ENCODE results near the gene FARS2. TPM values are rescaled to one million over a fixed set of nuclear protein-coding genes. Genes with fewer than 3 reads are reported as not detected.

Gene FARS2
- total RNA-seq, 1 donor from 2014 or later, result 21.9 TPM

DNA sequence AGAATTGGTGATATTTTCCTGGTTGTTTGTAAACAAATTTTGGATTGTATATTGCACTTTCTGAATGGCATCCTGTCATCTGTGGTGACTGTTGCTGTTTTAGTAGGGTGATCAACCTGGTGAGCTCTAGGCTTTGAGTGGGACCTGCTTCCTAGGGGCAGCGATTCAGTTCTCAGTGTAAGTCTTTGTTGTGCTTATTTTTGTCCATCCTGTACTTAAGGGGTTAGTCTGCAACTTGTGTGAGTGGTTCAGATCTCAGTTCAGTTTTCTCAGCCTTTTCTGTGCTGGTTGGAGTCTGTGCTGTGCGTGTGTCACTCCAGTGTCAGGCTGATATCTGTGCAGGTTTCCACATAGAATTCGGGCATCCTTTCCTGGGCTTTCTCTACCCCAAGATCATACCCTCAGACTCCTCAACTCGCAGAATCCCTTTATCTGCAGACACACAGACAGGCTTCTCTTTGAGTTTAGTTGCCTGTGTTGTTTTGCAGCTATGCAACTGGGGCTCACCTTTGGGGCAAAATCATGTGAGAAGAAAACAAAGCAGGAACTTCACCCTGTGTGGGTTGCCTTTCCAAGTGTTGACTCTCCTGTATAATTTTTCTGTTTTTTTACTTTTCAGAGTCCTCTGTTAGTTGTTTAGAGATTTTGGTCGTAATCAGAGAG is 177.7 kb downstream of the FARS2 start:
- no peak for DNase-seq (ENCODE audit: extremely low spot score, unreplicated experiment)
- TF ChIP-seq, protein P1, sequence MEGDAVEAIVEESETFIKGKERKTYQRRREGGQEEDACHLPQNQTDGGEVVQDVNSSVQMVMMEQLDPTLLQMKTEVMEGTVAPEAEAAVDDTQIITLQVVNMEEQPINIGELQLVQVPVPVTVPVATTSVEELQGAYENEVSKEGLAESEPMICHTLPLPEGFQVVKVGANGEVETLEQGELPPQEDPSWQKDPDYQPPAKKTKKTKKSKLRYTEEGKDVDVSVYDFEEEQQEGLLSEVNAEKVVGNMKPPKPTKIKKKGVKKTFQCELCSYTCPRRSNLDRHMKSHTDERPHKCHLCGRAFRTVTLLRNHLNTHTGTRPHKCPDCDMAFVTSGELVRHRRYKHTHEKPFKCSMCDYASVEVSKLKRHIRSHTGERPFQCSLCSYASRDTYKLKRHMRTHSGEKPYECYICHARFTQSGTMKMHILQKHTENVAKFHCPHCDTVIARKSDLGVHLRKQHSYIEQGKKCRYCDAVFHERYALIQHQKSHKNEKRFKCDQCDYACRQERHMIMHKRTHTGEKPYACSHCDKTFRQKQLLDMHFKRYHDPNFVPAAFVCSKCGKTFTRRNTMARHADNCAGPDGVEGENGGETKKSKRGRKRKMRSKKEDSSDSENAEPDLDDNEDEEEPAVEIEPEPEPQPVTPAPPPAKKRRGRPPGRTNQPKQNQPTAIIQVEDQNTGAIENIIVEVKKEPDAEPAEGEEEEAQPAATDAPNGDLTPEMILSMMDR (conservative IDR thresholded peaks at IDR 0.05), result no peak
- Mint-ChIP-seq H3K36me3 (peaks cover 10% of the 10 kb centered on the region), H3K4me3 (no peak overlapping the region), H3K4me1 (ENCODE audit: unreplicated experiment) (peaks cover 4% of the 10 kb centered on the region), H3K27ac (no peak overlapping the region), H3K9me3 (no peaks in the 10 kb centered on the region), H3K27me3 (no peaks in the 10 kb centered on the region)

- Mint-ChIP-seq H3K9me3 (no peaks in the 10 kb centered on the region), H3K36me3 (peaks cover 10% of the 10 kb centered on the region), H3K4me3 (no peak overlapping the region), H3K27ac (no peak overlapping the region), H3K27me3 (no peaks in the 10 kb centered on the region), H3K4me1 (ENCODE audit: unreplicated experiment) (peaks cover 4% of the 10 kb centered on the region)
- TF ChIP-seq, protein P1 (conservative IDR thresholded peaks at IDR 0.05), result no peak
- DNase-seq (ENCODE audit: extremely low spot score, unreplicated experiment), result no peak
These were observed 178.4 kb downstream of the FARS2 start for GRCh38 chr6:5439749-5440148.

DNA sequence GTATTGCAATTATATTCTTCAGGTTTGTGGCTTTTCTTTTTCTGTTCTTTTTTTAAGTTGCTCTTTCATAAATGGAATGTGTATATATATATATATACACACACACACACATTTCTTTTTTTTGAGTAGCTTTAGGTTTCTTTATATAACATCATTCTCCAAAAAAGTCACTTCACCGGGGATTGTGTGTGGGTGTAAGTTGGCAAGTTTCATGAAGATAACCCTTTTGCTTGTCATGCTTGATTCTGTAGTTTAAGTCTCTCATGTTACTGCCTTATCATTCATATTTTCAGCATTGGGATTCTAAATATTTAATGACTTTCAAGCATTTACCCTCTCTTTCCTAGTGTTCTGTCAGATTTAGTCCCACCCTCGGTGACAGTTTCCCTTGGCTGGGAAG is 181.0 kb downstream of the FARS2 start:
- Mint-ChIP-seq H3K27me3 (no peaks in the 10 kb centered on the region), H3K4me1 (ENCODE audit: unreplicated experiment) (peaks cover 4% of the 10 kb centered on the region)
- DNase-seq (ENCODE audit: extremely low spot score, unreplicated experiment), result no peak

GRCh38 chr6:5442916-5443315 is 181.6 kb downstream of the FARS2 start:
- no peak for DNase-seq (ENCODE audit: extremely low spot score, unreplicated experiment)
- Mint-ChIP-seq H3K4me3 (no peak overlapping the region), H3K27ac (no peak overlapping the region), H3K27me3 (no peaks in the 10 kb centered on the region), H3K4me1 (ENCODE audit: unreplicated experiment) (peaks cover 4% of the 10 kb centered on the region), H3K36me3 (no peaks in the 10 kb centered on the region), H3K9me3 (no peaks in the 10 kb centered on the region)
- TF ChIP-seq, protein P1 (conservative IDR thresholded peaks at IDR 0.05), result no peak

More for the DNA sequence above, 181.0 kb downstream of the FARS2 start:
- TF ChIP-seq, protein P1 (conservative IDR thresholded peaks at IDR 0.05), result no peak
- Mint-ChIP-seq H3K27ac (no peak overlapping the region), H3K36me3 (peaks cover 2% of the 10 kb centered on the region), H3K4me3 (no peak overlapping the region), H3K9me3 (no peaks in the 10 kb centered on the region)

- Mint-ChIP-seq H3K27ac (no peak overlapping the region), H3K4me1 (ENCODE audit: unreplicated experiment) (peaks cover 4% of the 10 kb centered on the region), H3K27me3 (no peaks in the 10 kb centered on the region), H3K36me3 (no peaks in the 10 kb centered on the region), H3K4me3 (no peak overlapping the region), H3K9me3 (no peaks in the 10 kb centered on the region)
- TF ChIP-seq, protein P1 (conservative IDR thresholded peaks at IDR 0.05), result no peak
- DNase-seq (ENCODE audit: extremely low spot score, unreplicated experiment), result no peak
These were observed 182.2 kb downstream of the FARS2 start for GRCh38 chr6:5443491-5443890.
